Ishikawa (cell line): ENCODE data around the gene POLG2.

ENCODE experiments used
- CEBPB ChIP-seq: IDR thresholded peaks from 2 replicates; pipeline ENCODE4 v1.6.1; 2012
- EP300 ChIP-seq: IDR thresholded peaks from 2 replicates; pipeline ENCODE4 v1.6.1; 2012; ENCODE audit warnings: borderline replicate concordance
- RAD21 ChIP-seq: IDR thresholded peaks from 2 replicates; pipeline ENCODE4 v1.6.1; 2012; ENCODE audit warnings: low read depth
- TAF1 ChIP-seq: IDR thresholded peaks from 2 replicates; pipeline ENCODE4 v1.6.1; 2012; ENCODE audit warnings: low read depth, mild to moderate bottlenecking
- TF ChIP-seq, protein P1 (sequence below): IDR thresholded peaks from 2 replicates; pipeline ENCODE4 v1.6.1; 2012
- TF ChIP-seq, protein P2 (sequence below): IDR thresholded peaks from 2 replicates; pipeline ENCODE4 v1.6.1; 2012

DNA sequence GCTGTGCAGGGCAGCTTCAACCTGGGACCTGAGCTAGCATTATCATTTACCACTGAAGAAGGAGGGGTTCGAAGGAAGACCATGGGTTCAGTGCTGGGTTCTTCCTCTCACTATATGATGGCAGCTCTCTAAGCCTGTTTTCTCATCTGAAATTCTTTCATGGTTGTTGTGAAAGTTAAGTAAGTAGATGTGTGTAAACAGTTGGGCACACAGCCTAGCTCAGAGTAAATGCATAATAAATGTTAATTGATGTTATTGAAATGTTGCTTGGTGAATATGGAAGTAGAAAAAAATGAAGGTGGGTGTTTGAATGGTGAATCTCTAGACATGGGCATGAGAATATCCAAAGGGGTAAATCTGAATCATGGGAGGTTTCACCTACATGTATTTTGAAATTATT, 19.0 kb upstream of the POLG2 start:
- no peak for TF ChIP-seq CEBPB
- TF ChIP-seq RAD21, result no peak
- TF ChIP-seq TAF1, result no peak
- TF ChIP-seq EP300, result no peak
- TF ChIP-seq, protein P1, sequence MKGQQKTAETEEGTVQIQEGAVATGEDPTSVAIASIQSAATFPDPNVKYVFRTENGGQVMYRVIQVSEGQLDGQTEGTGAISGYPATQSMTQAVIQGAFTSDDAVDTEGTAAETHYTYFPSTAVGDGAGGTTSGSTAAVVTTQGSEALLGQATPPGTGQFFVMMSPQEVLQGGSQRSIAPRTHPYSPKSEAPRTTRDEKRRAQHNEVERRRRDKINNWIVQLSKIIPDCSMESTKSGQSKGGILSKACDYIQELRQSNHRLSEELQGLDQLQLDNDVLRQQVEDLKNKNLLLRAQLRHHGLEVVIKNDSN, result no peak
- TF ChIP-seq, protein P2, sequence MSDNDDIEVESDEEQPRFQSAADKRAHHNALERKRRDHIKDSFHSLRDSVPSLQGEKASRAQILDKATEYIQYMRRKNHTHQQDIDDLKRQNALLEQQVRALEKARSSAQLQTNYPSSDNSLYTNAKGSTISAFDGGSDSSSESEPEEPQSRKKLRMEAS, result no peak
